MM.1S (cell line): ENCODE results near the gene TANC1.

Experiments
- DNase-seq: peaks from one replicate; pipeline ENCODE4 v3.0.0-alpha.2; 2015
- H2AFZ ChIP-seq: fragments of 300-600 bp; sonication (generic); 2 replicates; pipeline ENCODE4 v1.6.0; 2016; ENCODE audit warnings: antibody characterized with exemption, low read length
- H3F3A ChIP-seq: fragments of 300-600 bp; sonication (generic); 2 replicates; pipeline ENCODE4 v1.6.1; 2016; ENCODE audit warnings: mild to moderate bottlenecking, antibody characterized with exemption, low read length, moderate library complexity, mixed read lengths; ENCODE audit not compliant: insufficient read depth
- H3K27ac ChIP-seq: fragments of 300-600 bp; sonication (generic); 2 replicates; pipeline ENCODE4 v1.5.1; 2016; ENCODE audit warnings: mild to moderate bottlenecking, low read length
- H3K27me3 ChIP-seq: fragments of 300-600 bp; sonication (generic); replicated peaks from 2 replicates; pipeline ENCODE4 v1.6.0; 2016; ENCODE audit warnings: low read length; ENCODE audit not compliant: insufficient read depth
- H3K36me3 ChIP-seq: fragments of 300-600 bp; sonication (generic); replicated peaks from 2 replicates; pipeline ENCODE4 v1.6.1; 2016; ENCODE audit warnings: mild to moderate bottlenecking, low read length, mixed read lengths; ENCODE audit not compliant: insufficient read depth
- H3K4me1 ChIP-seq: fragments of 300-600 bp; sonication (generic); 2 replicates; pipeline ENCODE4 v1.6.1; 2016; ENCODE audit warnings: low read length, mixed read lengths
- H3K4me2 ChIP-seq: fragments of 300-600 bp; sonication (generic); 2 replicates; pipeline ENCODE4 v1.6.0; 2016; ENCODE audit warnings: low read depth, low read length
- H3K4me3 ChIP-seq: fragments of 300-600 bp; sonication (generic); 2 replicates; pipeline ENCODE4 v1.5.1; 2016; ENCODE audit warnings: low read length, mixed read lengths
- H3K79me2 ChIP-seq: fragments of 300-600 bp; sonication (generic); 2 replicates; pipeline ENCODE4 v1.6.1; 2016; ENCODE audit warnings: mixed run types, low read length, mixed read lengths
- H3K9ac ChIP-seq: fragments of 300-600 bp; sonication (generic); 2 replicates; pipeline ENCODE4 v1.6.1; 2016; ENCODE audit warnings: low read length, mixed read lengths
- H3K9me2 ChIP-seq: fragments of 300-600 bp; sonication (generic); replicated peaks from 2 replicates; pipeline ENCODE4 v1.6.1; 2016; ENCODE audit warnings: mild to moderate bottlenecking, low read length, mixed read lengths; ENCODE audit not compliant: insufficient read depth
- H3K9me3 ChIP-seq: fragments of 300-600 bp; sonication (generic); replicated peaks from 2 replicates; pipeline ENCODE4 v1.6.1; 2016; ENCODE audit warnings: mild to moderate bottlenecking, low read length, mixed read lengths; ENCODE audit not compliant: insufficient read depth
- H4K20me1 ChIP-seq: fragments of 300-600 bp; sonication (generic); 2 replicates; pipeline ENCODE4 v1.6.1; 2016; ENCODE audit warnings: mild to moderate bottlenecking, low read length, moderate library complexity, mixed read lengths; ENCODE audit not compliant: insufficient read depth
- EZH2 ChIP-seq: fragments of 300-600 bp; sonication (generic); optimal IDR thresholded peaks from 2 replicates; pipeline ENCODE3; 2017; ENCODE audit warnings: low read depth, mild to moderate bottlenecking, antibody characterized with exemption, low read length, mixed read lengths
- EZH2phosphoT487 ChIP-seq: fragments of 300-600 bp; sonication (generic); IDR thresholded peaks from 2 replicates; pipeline ENCODE4 v1.6.1; 2018; ENCODE audit warnings: antibody characterized with exemption, low read length
- TF ChIP-seq, protein P1 (sequence below): fragments of 300-600 bp; sonication (generic); IDR thresholded peaks from 2 replicates; pipeline ENCODE4 v1.5.1; 2016; ENCODE audit warnings: antibody characterized with exemption, low read length, mixed read lengths

The TANC1 gene

DNA sequence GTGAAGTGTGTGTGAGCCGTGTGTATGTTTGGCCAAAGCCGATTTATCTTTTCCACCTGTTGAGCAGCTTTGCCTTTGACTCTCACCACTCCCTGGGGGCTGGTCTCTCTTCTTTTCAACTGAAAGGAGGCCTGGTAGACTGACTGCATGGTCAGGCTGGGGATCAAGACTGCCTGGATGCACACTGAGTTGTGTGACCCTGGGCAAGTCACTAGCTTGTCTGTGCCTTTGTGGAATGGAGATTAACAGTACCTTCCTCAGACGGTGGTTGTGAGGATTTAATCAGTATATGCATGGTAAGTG lies 85.5 kb downstream of the TANC1 start:
- Histone ChIP-seq H2AFZ (no peak overlapping the region), H3F3A (peaks cover 5% of the 10 kb centered on the region; the same call in 1 of the 2 replicates), H3K4me1 (peaks cover 21% of the 10 kb centered on the region), H3K79me2 (no peaks in the 10 kb centered on the region), H3K9me2 (no peaks in the 10 kb centered on the region), H3K4me2 (no peak overlapping the region), H3K4me3 (no peak overlapping the region), H4K20me1 (no peaks in the 10 kb centered on the region), H3K9me3 (no peaks in the 10 kb centered on the region), H3K36me3 (no peaks in the 10 kb centered on the region), H3K27me3 (no peaks in the 10 kb centered on the region), H3K9ac (no peak overlapping the region), H3K27ac (no peak overlapping the region)
- DNase-seq = no peak
- TF ChIP-seq, protein P1, sequence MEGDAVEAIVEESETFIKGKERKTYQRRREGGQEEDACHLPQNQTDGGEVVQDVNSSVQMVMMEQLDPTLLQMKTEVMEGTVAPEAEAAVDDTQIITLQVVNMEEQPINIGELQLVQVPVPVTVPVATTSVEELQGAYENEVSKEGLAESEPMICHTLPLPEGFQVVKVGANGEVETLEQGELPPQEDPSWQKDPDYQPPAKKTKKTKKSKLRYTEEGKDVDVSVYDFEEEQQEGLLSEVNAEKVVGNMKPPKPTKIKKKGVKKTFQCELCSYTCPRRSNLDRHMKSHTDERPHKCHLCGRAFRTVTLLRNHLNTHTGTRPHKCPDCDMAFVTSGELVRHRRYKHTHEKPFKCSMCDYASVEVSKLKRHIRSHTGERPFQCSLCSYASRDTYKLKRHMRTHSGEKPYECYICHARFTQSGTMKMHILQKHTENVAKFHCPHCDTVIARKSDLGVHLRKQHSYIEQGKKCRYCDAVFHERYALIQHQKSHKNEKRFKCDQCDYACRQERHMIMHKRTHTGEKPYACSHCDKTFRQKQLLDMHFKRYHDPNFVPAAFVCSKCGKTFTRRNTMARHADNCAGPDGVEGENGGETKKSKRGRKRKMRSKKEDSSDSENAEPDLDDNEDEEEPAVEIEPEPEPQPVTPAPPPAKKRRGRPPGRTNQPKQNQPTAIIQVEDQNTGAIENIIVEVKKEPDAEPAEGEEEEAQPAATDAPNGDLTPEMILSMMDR = no peak
- no peak for TF ChIP-seq EZH2phosphoT487
- TF ChIP-seq EZH2 = no peak

DNA sequence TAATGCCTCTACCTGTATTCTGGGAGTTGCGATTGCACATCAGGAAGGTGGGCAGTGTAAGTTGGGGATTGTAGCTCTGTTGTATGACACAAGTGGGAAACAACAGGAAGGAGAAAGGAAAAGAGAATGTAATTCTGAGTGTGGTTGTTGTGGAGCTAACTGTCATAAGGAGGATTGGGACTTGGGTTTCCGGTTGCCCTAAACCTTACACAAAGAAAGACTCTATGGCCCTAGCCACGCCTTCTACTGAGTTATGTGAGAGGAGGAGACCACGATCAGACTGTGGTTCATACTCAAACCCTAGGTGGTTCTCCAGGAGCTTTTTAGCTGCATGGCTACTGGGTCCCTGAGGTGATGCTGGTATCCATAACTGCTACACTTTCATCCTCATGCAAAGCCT lies 86.5 kb downstream of the TANC1 start:
- Histone ChIP-seq H3K4me3 (no peak overlapping the region), H3K27ac (no peak overlapping the region), H3K9me3 (no peaks in the 10 kb centered on the region), H3K79me2 (no peaks in the 10 kb centered on the region), H3K4me1 (peaks cover 13% of the 10 kb centered on the region), H3K36me3 (no peaks in the 10 kb centered on the region), H3F3A (peaks cover 4% of the 10 kb centered on the region; the same call in 1 of the 2 replicates), H2AFZ (no peak overlapping the region), H4K20me1 (no peaks in the 10 kb centered on the region), H3K27me3 (no peaks in the 10 kb centered on the region), H3K9ac (no peak overlapping the region), H3K4me2 (no peak overlapping the region), H3K9me2 (no peaks in the 10 kb centered on the region)
- no peak for DNase-seq
- TF ChIP-seq, protein P1 = no peak
- TF ChIP-seq EZH2 (no peak), EZH2phosphoT487 (no peak)

DNA sequence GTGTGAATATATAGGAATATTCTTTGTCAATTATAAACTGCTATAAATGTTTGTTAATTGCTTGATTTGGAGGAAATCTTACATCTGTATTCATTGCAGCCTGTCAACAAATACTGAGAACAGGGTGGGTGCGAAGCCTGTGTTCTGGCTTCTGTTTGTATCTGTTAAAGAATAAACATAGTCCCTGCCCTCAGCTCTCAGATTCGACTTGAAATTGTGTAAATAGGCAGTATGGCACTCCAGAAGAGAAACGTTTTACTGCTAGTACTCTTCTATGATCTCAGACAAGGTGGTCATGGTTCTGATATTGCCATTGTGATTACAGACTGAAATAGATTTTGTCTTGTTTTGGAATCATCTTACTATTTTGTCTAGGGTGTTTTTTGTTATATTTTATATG lies 92.1 kb downstream of the TANC1 start:
- no peak overlapping the region for H2AFZ ChIP-seq
- H3F3A ChIP-seq = no peaks in the 10 kb centered on the region
- no peaks in the 10 kb centered on the region for H3K36me3 ChIP-seq
- no peaks in the 10 kb centered on the region for H3K9me3 ChIP-seq
- H3K9me2 ChIP-seq = no peaks in the 10 kb centered on the region
- no peak overlapping the region for H3K9ac ChIP-seq
- no peaks in the 10 kb centered on the region for H3K27me3 ChIP-seq
- H3K4me2 ChIP-seq = no peak overlapping the region
- H3K79me2 ChIP-seq = no peaks in the 10 kb centered on the region
- no peak for DNase-seq
- H3K27ac ChIP-seq = no peak overlapping the region
- H3K4me3 ChIP-seq = no peak overlapping the region
- 0 out of 2 replicates have a peak, but pooled peaks cover 4% of the 10 kb centered on the region for H3K4me1 ChIP-seq
- TF ChIP-seq, protein P1 = no peak
- TF ChIP-seq EZH2 (no peak), EZH2phosphoT487 (no peak)
- no peaks in the 10 kb centered on the region for H4K20me1 ChIP-seq
